ENCODE data around the gene TRIM67.

The TRIM67 gene

GRCh38 chr1:231188072-231188471 lies 26.2 kb downstream of the TRIM67 start:
- H3K4me3 ChIP-seq (replicated peaks; ENCODE audit: low read depth, low read length) = no peak overlapping the region
- DNase-seq (ENCODE audit: extremely low read depth, low read depth) = no peak
- TF ChIP-seq CTCF (IDR thresholded peaks at IDR 0.05; ENCODE audit: low read depth, low read length, missing control alignments) = no peak

- DNase-seq (ENCODE audit: extremely low read depth, low read depth) = no peak
- no peak for TF ChIP-seq CTCF (IDR thresholded peaks at IDR 0.05; ENCODE audit: low read depth, low read length, missing control alignments)
- H3K4me3 ChIP-seq (replicated peaks; ENCODE audit: low read depth, low read length) = no peak overlapping the region
Measured at GRCh38 chr1:231188768-231189167, 26.9 kb downstream of the TRIM67 start.

- DNase-seq (ENCODE audit: extremely low read depth, low read depth) = no peak
- H3K4me3 ChIP-seq (replicated peaks; ENCODE audit: low read depth, low read length) = no peak overlapping the region
- no peak for TF ChIP-seq CTCF (IDR thresholded peaks at IDR 0.05; ENCODE audit: low read depth, low read length, missing control alignments)
Measured at GRCh38 chr1:231189683-231190270, 27.9 kb downstream of the TRIM67 start.

GRCh38 chr1:231190456-231190855 lies 28.6 kb downstream of the TRIM67 start:
- TF ChIP-seq CTCF (IDR thresholded peaks at IDR 0.05; ENCODE audit: low read depth, low read length, missing control alignments) = no peak
- no peak overlapping the region for H3K4me3 ChIP-seq (replicated peaks; ENCODE audit: low read depth, low read length)
- no peak for DNase-seq (ENCODE audit: extremely low read depth, low read depth)

- TF ChIP-seq CTCF (IDR thresholded peaks at IDR 0.05; ENCODE audit: low read depth, low read length, missing control alignments) = no peak
- H3K4me3 ChIP-seq (replicated peaks; ENCODE audit: low read depth, low read length) = no peak overlapping the region
- DNase-seq (ENCODE audit: extremely low read depth, low read depth) = no peak
Measured at GRCh38 chr1:231192620-231193163, 30.8 kb downstream of the TRIM67 start.

- no peak overlapping the region for H3K4me3 ChIP-seq (replicated peaks; ENCODE audit: low read depth, low read length)
- no peak for DNase-seq (ENCODE audit: extremely low read depth, low read depth)
- TF ChIP-seq CTCF (IDR thresholded peaks at IDR 0.05; ENCODE audit: low read depth, low read length, missing control alignments) = no peak
Measured at GRCh38 chr1:231193710-231194340, 32.0 kb downstream of the TRIM67 start.

Data from HFF-Myc (cell line).